ENCODE results near the gene GSK3A. TPM values are rescaled to one million over a fixed set of nuclear protein-coding genes. Genes with fewer than 3 reads are reported as not detected.
A peak's percentile ranks its signal among the peaks of the same experiment; 100 is the strongest.

Gene GSK3A
- total and polyA plus RNA-seq, 9 of the 15 experiments (the other 6 are each of a cell fraction or from before 2014, with no cell fraction given): 0.62 to 90.7 (median 33.3) TPM

DNA sequence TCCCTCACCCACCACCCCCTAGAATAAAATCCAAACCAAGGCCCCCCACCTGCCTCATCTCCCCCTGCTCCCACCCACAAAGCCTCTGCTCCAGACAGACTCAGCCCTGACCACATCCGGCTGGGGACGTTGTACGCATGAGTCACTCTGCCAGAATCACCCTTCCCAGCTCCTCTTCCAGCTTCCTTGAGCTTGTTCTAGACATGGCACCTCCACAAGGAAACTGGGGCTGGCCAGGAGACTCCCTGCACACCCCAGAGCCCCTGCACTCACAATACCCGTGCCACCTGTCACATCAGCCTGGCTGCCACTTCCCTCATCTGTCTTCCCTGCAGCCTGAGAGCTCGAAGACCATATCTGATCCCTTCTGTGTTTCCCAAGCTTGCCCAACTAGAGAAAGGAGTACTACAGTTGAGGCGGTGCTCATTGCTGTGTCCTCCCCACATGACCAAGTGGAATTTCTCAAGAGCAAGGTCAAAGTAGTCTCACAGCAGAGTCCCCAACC lies 34.6 kb downstream of the GSK3A start (continued):
- TF ChIP-seq ZNF584 (CRISPR knock-in tag; IDR thresholded peaks at IDR 0.05; ENCODE audit: low read depth) (peak; percentile 84), ZBED1 (IDR thresholded peaks at IDR 0.05) (no peak), CEBPB (tag; IDR thresholded peaks at IDR 0.05) (peak; percentile 44; the same call in 1 of the 2 replicates), GTF2A2 (tag; IDR thresholded peaks at IDR 0.05) (no peak), ZNF589 (CRISPR knock-in tag; IDR thresholded peaks at IDR 0.05; ENCODE audit: low read depth) (no peak; the same call in 1 of the 2 replicates), ELF4 (CRISPR knock-in tag; IDR thresholded peaks at IDR 0.05) (0 out of 2 replicates have a peak, but pooled peaks have one; percentile 12), CXXC5 (CRISPR knock-in tag; IDR thresholded peaks at IDR 0.05) (peak; percentile 57), KLF16 (IDR thresholded peaks at IDR 0.05) (no peak), CHD1 (IDR thresholded peaks at IDR 0.05; ENCODE audit: low read length) (no peak), BMI1 (IDR thresholded peaks at IDR 0.05; ENCODE audit: low read length) (no peak), ZBTB17 (CRISPR knock-in tag; IDR thresholded peaks at IDR 0.05) (0 out of 2 replicates have a peak, but pooled peaks have one; percentile 40), ZNF586 (CRISPR knock-in tag; conservative IDR thresholded peaks at IDR 0.05) (no peak), ZNF699 (CRISPR knock-in tag; IDR thresholded peaks at IDR 0.05; ENCODE audit: insufficient replicate concordance) (no peak), HLTF (IDR thresholded peaks at IDR 0.05) (no peak), BDP1 (IDR thresholded peaks at IDR 0.05; ENCODE audit: insufficient read depth, insufficient read length) (no peak), ZNF431 (CRISPR knock-in tag; IDR thresholded peaks at IDR 0.05) (no peak), ETV5 (CRISPR knock-in tag; IDR thresholded peaks at IDR 0.05; ENCODE audit: low read depth) (peak; percentile 74; the same call in 1 of the 2 replicates), TAF15 (IDR thresholded peaks at IDR 0.05; ENCODE audit: low read depth, low read length) (no peak), TGIF2 (CRISPR knock-in tag; IDR thresholded peaks at IDR 0.05) (no peak), TEAD4 (IDR thresholded peaks at IDR 0.05; ENCODE audit: low read length) (no peak), TEAD4 (CRISPR knock-in tag; IDR thresholded peaks at IDR 0.05; ENCODE audit: borderline replicate concordance) (no peak), NFRKB (IDR thresholded peaks at IDR 0.05; ENCODE audit: low read depth) (no peak)
- TF ChIP-seq, protein P1, sequence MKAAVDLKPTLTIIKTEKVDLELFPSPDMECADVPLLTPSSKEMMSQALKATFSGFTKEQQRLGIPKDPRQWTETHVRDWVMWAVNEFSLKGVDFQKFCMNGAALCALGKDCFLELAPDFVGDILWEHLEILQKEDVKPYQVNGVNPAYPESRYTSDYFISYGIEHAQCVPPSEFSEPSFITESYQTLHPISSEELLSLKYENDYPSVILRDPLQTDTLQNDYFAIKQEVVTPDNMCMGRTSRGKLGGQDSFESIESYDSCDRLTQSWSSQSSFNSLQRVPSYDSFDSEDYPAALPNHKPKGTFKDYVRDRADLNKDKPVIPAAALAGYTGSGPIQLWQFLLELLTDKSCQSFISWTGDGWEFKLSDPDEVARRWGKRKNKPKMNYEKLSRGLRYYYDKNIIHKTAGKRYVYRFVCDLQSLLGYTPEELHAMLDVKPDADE (conservative IDR thresholded peaks at IDR 0.05; ENCODE audit: control insufficient read depth, low read depth, low read length): peak; percentile 64; the same call in 1 of the 2 replicates
- TF ChIP-seq, protein P2, sequence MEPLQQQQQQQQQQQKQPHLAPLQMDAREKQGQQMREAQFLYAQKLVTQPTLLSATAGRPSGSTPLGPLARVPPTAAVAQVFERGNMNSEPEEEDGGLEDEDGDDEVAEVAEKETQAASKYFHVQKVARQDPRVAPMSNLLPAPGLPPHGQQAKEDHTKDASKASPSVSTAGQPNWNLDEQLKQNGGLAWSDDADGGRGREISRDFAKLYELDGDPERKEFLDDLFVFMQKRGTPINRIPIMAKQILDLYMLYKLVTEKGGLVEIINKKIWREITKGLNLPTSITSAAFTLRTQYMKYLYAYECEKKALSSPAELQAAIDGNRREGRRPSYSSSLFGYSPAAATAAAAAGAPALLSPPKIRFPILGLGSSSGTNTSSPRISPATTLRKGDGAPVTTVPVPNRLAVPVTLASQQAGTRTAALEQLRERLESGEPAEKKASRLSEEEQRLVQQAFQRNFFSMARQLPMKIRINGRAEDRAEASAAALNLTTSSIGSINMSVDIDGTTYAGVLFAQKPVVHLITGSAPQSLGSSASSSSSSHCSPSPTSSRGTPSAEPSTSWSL (CRISPR knock-in tag; IDR thresholded peaks at IDR 0.05; ENCODE audit: borderline replicate concordance): no peak
- TF ChIP-seq, protein P3, sequence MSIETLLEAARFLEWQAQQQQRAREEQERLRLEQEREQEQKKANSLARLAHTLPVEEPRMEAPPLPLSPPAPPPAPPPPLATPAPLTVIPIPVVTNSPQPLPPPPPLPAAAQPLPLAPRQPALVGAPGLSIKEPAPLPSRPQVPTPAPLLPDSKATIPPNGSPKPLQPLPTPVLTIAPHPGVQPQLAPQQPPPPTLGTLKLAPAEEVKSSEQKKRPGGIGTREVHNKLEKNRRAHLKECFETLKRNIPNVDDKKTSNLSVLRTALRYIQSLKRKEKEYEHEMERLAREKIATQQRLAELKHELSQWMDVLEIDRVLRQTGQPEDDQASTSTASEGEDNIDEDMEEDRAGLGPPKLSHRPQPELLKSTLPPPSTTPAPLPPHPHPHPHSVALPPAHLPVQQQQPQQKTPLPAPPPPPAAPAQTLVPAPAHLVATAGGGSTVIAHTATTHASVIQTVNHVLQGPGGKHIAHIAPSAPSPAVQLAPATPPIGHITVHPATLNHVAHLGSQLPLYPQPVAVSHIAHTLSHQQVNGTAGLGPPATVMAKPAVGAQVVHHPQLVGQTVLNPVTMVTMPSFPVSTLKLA (conservative IDR thresholded peaks at IDR 0.05): 0 out of 4 replicates have a peak, but pooled peaks of 1 of the 2 experiments have one; percentile 16
